Epithelial cell of proximal tubule (primary cell): Measurements from ENCODE around the gene BICRA. TPM values are rescaled to one million over a fixed set of nuclear protein-coding genes. Genes with fewer than 3 reads are reported as not detected.

ENCODE experiments used
- DNase-seq: peaks from one replicate; pipeline ENCODE4 v3.0.0-alpha.2; 2011; ENCODE audit warnings: low read depth
- H3K4me3 ChIP-seq: 2 replicates; pipeline ENCODE4 v1.5.1; 2011; ENCODE audit warnings: low read depth, mild to moderate bottlenecking, low read length
- CTCF ChIP-seq: conservative IDR thresholded peaks from 2 replicates; pipeline ENCODE4 v1.5.1; 2012; ENCODE audit warnings: low read depth, mild to moderate bottlenecking, low read length
- total RNA-seq: library from RNA; depleted of rRNA; stranded (reverse); fragments of >200 nt; gene quantifications from 2 replicates; pipeline ENCODE4 v1.2.3, GENCODE V29; 2015

BICRA gene
- total RNA-seq, 1 donor from 2014 or later = 2.1 TPM

- DNase-seq = no peak
- no peak for TF ChIP-seq CTCF
- no peak overlapping the region for H3K4me3 ChIP-seq
These were observed 5.0 kb upstream of the BICRA start for GRCh38 chr19:47603706-47604565.

GRCh38 chr19:47607564-47608073 lies 1.3 kb upstream of the BICRA start:
- H3K4me3 ChIP-seq = peak overlapping the region; percentile 99
- DNase-seq = no peak
- no peak for TF ChIP-seq CTCF

GRCh38 chr19:47608074-47608918 lies 638 bp upstream of the BICRA start:
- no peak for DNase-seq
- peak overlapping the region; percentile 99 for H3K4me3 ChIP-seq
- peak; percentile 28 for TF ChIP-seq CTCF

GRCh38 chr19:47609906-47610894 lies 1.3 kb downstream of the BICRA start:
- H3K4me3 ChIP-seq = peak overlapping the region; percentile 99
- no peak for DNase-seq
- no peak for TF ChIP-seq CTCF

- no peak for TF ChIP-seq CTCF
- peak overlapping the region; percentile 99 for H3K4me3 ChIP-seq
- no peak for DNase-seq
These were observed 2.0 kb downstream of the BICRA start for GRCh38 chr19:47610902-47611301.
